Measurements from ENCODE around the gene GFRA1.
"Not testable (repeated sequence)": the region's sequence is repeated elsewhere in the genome, so short reads cannot be mapped to it uniquely, and the experiment has no call there.

GFRA1 gene

GRCh38 chr10:116044801-116045248, 228.2 kb downstream of the GFRA1 start:
- H3K4me3 ChIP-seq (ENCODE audit: low read depth in 1 of 2, low read length in 1 of 2), result no peak overlapping the region
- no peaks in the 10 kb centered on the region for H3K4me1 ChIP-seq (ENCODE audit: control insufficient read depth in 1 of 2, insufficient read depth in 1 of 2, low read depth in 1 of 2, low read length in 1 of 2)
- TF ChIP-seq CTCF (IDR thresholded peaks at IDR 0.05), result no peak
- no peak overlapping the region for H3K27ac ChIP-seq
- H3K9me3 ChIP-seq, result no peaks in the 10 kb centered on the region
- H3K27me3 ChIP-seq, result no peaks in the 10 kb centered on the region
- H3K36me3 ChIP-seq, result no peaks in the 10 kb centered on the region

- no peaks in the 10 kb centered on the region for H3K4me1 ChIP-seq (ENCODE audit: control insufficient read depth in 1 of 2, insufficient read depth in 1 of 2, low read depth in 1 of 2, low read length in 1 of 2)
- no peak overlapping the region for H3K4me3 ChIP-seq (ENCODE audit: low read depth in 1 of 2, low read length in 1 of 2)
- H3K27ac ChIP-seq, result no peak overlapping the region
- H3K9me3 ChIP-seq, result no peaks in the 10 kb centered on the region
- H3K36me3 ChIP-seq, result no peaks in the 10 kb centered on the region
- no peaks in the 10 kb centered on the region for H3K27me3 ChIP-seq
- no peak for TF ChIP-seq CTCF (IDR thresholded peaks at IDR 0.05)
Measured at GRCh38 chr10:116043861-116044260, 229.1 kb downstream of the GFRA1 start.

GRCh38 chr10:116043304-116043703, 229.7 kb downstream of the GFRA1 start:
- no peaks in the 10 kb centered on the region for H3K36me3 ChIP-seq
- no peaks in the 10 kb centered on the region for H3K27me3 ChIP-seq
- no peak for TF ChIP-seq CTCF (IDR thresholded peaks at IDR 0.05)
- no peaks in the 10 kb centered on the region for H3K9me3 ChIP-seq
- H3K27ac ChIP-seq, result no peak overlapping the region
- H3K4me1 ChIP-seq (ENCODE audit: control insufficient read depth in 1 of 2, insufficient read depth in 1 of 2, low read depth in 1 of 2, low read length in 1 of 2), result no peaks in the 10 kb centered on the region
- no peak overlapping the region for H3K4me3 ChIP-seq (ENCODE audit: low read depth in 1 of 2, low read length in 1 of 2)

- Histone ChIP-seq H3K9me3 (no peaks in the 10 kb centered on the region), H3K36me3 (no peaks in the 10 kb centered on the region), H3K4me1 (ENCODE audit: control insufficient read depth in 1 of 2, insufficient read depth in 1 of 2, low read depth in 1 of 2, low read length in 1 of 2) (no peaks in the 10 kb centered on the region), H3K27ac (no peak overlapping the region), H3K4me3 (ENCODE audit: low read depth in 1 of 2, low read length in 1 of 2) (no peak overlapping the region), H3K27me3 (no peaks in the 10 kb centered on the region)
- no peak for TF ChIP-seq CTCF (IDR thresholded peaks at IDR 0.05)
Measured at GRCh38 chr10:116041948-116042347, 231.1 kb downstream of the GFRA1 start.

- Histone ChIP-seq H3K36me3 (no peaks in the 10 kb centered on the region), H3K9me3 (no peaks in the 10 kb centered on the region), H3K27me3 (no peaks in the 10 kb centered on the region), H3K4me1 (ENCODE audit: control insufficient read depth in 1 of 2, insufficient read depth in 1 of 2, low read depth in 1 of 2, low read length in 1 of 2) (no peaks in the 10 kb centered on the region), H3K27ac (no peak overlapping the region), H3K4me3 (ENCODE audit: low read depth in 1 of 2, low read length in 1 of 2) (no peak overlapping the region)
- TF ChIP-seq CTCF (IDR thresholded peaks at IDR 0.05), result no peak
Measured at GRCh38 chr10:116039612-116040011, 233.4 kb downstream of the GFRA1 start.

GRCh38 chr10:116038259-116038658, 234.7 kb downstream of the GFRA1 start:
- Histone ChIP-seq H3K4me1 (ENCODE audit: control insufficient read depth in 1 of 2, insufficient read depth in 1 of 2, low read depth in 1 of 2, low read length in 1 of 2) (no peaks in the 10 kb centered on the region), H3K27ac (no peak overlapping the region), H3K4me3 (ENCODE audit: low read depth in 1 of 2, low read length in 1 of 2) (no peak overlapping the region), H3K9me3 (no peaks in the 10 kb centered on the region), H3K36me3 (no peaks in the 10 kb centered on the region), H3K27me3 (no peaks in the 10 kb centered on the region)
- TF ChIP-seq CTCF (IDR thresholded peaks at IDR 0.05), result no peak

GRCh38 chr10:116035406-116035805, 237.6 kb downstream of the GFRA1 start:
- H3K27me3 ChIP-seq; H3K27ac ChIP-seq; H3K9me3 ChIP-seq; H3K36me3 ChIP-seq; H3K4me3 ChIP-seq (ENCODE audit: low read depth in 1 of 2, low read length in 1 of 2); H3K4me1 ChIP-seq (ENCODE audit: control insufficient read depth in 1 of 2, insufficient read depth in 1 of 2, low read depth in 1 of 2, low read length in 1 of 2): not testable (repeated sequence)

All from neutrophil (primary cell).